KG1 (cell line): ENCODE measurements around the gene ZNF554.
A peak's percentile ranks its signal among the peaks of the same experiment; 100 is the strongest.

Experiments
- DNase-seq: peaks from one replicate; lab custom pipeline; 2025; lab: John Stamatoyannopoulos, UW

ZNF554 gene

DNA sequence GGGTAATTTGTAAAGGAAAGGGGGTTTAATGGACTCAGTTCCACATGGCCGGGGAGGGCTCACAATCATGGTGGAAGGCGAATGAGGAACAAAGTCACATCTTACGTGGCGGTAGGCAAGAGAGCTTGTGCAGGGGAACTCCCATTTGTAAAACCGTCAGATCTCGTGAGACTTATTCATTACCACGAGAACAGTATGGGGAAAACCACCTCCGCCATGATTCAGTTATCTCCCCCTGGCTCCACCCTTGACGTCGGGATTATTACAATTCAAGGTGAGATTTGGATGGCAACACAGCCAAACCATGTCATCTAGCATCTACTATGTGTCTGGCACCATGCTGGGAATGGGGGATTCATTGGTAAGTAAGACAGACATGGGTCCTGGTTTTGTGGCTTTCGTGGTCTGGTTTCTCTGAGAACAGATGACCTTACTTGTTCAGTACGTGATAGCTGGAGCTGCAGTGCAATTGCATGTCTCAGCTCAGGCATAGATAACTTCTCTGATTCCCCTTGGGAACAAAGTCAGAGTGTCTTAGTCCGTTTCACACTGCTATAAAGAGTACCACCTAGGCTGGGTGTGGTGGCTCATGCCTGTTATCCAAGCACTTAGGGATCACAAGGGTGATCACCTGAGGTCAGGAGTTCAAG, 8.3 kb downstream of the ZNF554 start:
- no peak for DNase-seq

DNA sequence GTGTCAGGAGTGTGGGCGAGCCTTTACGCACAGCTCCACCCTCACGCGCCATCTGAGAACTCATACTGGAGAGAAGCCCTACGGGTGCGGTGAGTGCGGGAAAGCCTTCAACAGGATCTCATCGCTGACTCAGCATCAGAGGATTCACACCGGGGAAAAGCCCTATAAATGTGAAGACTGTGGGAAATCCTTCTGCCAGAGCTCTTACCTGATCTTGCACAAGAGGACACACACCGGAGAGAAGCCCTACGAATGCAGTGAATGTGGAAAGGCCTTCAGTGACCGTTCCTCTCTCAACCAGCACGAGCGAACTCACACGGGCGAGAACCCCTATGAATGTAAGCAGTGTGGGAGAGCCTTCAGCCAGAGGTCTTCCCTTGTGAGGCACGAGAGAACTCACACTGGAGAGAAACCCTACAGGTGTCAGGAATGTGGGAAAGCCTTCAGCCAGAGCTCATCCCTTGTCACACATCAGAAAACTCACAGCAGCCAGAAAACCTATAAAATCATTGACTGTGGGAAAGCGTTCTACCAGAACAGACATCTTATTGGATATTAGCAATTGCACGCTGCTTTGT, 14.7 kb downstream of the ZNF554 start:
- DNase-seq = no peak

DNA sequence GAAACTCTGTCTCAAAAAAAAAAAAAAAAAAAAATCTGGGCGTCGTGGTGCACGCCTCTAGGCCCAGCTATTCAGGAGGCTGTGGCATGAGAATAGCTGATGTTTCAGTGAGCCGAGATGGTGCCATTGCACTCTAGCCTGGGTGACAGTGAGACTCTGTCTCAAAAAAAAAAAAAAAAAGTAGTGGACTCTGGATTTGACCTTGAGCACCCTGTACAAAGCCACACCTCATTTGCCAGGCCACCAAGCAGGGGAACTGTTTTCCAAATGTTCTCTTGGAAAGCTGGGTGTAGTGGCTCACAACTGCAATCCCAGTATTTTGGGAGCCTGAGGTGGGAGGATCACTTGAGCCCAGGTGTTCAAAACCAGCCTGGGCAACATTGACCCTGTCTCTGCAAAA, 17.8 kb downstream of the ZNF554 start:
- no peak for DNase-seq

DNA sequence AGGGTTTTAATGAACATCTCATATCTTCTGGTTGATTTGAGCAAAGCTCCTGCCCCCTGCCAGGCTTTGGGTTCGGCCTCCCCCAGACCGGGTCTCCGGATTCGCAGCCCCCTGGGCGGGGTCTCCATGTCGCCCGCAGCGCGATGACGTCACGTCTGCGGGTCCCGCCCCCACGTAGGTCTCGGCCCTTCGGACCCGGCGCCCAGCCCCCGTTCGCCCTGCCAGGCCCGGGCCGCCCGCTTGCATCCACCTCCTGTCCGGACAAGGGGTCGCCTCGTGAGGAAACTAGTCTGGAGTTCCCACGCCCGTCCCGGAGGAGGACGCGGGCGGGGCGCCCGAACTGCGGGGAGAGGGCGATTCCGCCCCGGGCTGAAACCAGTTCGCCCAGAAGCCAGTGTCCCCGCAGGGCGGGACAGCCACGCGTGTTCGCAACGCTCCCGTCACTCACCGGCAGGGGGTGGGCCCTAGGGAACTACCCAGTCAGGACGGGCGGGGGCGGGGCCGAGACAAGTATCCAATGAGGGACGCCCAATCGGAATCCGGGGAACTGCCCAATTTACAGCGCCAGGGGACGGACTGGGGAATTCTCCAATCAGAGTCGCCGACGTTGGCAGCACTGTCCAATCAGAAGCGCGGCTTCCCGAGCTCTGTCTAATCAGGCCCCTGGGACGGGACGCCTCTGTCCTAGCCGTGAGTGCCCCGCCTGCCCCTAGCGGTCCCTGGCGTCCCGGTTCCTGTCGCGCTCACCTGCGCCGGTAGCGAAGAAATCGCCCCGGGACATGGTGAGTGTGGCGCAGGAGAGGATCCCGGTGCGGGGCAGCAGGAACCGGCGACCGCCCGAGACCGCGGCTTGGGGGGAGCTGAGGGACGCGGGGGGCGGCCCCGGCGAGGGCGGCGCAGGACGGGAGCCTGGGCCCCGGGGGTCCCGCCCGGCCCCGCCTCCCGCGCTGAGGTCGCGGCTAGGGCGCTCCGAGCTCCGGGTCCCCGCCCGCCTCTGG, 21.4 kb downstream of the ZNF554 start, which contains the start of gene ZNF555:
Gene ZNF555 (plus strand): TSS at position 682 of the 998 bp plus-strand sequence. CDS start 98 bp downstream, at position 780.
- peak; percentile 92 for DNase-seq

DNA sequence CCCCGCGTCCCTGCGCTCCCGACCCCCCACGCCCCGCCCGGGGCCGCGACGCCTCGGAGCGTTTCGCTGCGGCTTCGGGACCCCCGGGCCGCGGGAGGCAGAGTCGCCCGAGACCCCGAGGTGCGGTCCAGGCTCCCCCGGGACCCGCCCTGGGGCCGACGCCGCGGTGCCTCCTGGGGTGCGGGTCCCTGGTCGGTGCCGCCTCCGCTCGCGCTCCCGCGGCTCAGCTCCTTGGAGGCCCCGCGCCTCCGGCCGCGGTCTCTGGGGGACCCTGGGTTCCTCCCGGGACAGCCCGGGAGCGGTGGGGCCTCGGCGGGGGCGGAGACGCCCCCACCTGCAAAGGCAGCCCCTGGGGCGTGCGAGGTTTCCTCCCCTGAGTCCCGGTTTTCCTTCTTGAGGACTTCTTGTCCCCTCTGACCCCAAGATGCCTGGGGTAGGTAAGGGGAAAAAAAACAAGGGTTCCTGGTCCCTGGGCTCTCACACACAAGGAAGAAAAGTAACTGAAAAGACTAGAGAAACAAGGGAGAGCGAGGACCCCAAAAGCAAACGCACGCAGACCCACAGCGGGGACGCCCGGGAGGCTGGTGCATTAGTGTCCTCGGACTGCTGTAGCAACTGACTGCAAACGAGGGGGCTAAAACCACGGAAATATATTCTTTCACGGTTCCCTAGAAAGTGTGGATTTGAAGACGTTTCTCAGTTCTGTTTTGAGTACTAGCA, 22.3 kb downstream of the ZNF554 start:
- DNase-seq = no peak

DNA sequence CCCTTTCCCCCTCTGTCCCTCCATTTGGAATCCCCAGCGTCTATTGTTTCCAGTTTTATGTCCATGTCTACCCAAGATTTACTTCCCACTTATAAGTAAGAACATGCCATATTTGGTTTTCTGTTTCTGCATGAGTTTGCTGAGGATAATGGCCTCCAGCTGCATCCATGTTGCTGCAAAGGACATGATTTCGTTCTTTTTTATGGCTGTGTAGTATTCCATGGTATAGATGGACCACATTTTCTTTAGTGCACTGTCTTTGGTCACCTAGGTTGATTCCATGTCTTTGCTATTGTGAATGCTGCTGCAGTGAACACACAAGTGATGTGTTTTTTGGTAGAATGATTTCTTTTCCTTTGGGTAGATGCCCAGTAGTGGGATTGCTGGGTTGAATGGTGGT, 25.4 kb downstream of the ZNF554 start:
- DNase-seq = no peak

DNA sequence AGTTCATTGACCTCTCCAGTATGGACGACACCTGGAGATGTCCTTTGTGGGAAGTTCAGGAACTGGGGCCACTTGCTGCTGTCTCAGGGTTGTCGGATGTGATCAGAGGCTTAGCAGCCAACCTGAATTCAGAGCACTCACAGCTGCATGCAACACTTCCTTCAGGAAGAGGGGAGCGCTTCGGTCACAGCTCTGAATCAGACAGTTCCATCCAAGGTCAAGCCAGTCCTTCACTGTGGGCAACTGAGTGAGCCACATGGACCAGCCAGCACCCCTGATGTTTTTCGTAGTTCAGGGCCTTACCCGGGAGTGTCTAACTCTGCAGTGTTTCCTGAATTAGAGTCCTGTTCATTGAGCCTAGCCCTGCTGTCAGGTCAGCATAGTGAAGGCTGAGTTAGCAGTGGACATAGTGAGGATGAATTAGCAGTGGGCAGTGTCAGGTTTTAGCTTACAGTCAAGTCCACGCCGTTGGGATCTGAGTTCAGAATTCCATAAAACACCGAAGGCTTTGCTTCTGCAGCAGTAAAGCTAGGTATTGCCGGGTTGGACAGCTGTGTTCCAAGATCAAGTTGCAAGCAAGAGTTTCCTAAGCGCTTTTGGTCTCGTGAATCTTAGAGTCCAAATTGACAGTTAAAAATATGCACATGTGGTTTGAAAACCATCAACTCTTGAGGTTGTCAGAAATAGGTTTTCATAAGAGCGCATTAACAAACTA, 26.7 kb downstream of the ZNF554 start:
- DNase-seq = no peak

DNA sequence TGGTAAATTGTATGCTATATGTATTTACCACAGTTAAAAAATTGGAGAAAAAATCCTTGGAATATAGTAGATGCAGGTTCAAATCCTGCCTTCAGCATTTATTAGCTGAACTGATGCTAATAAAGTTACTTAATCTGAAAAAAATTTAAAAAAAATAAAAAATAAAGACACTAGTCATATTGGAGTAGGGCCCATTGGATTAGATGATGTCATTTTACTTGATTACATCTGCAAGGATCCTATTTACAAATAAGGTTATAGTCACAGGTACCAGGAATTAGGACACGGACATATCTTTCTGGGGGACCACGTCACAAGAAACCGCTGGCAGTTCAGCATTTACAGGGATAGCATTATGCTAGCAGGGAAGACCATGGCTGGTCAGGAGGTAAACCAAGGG, 27.8 kb downstream of the ZNF554 start:
- DNase-seq = no peak

DNA sequence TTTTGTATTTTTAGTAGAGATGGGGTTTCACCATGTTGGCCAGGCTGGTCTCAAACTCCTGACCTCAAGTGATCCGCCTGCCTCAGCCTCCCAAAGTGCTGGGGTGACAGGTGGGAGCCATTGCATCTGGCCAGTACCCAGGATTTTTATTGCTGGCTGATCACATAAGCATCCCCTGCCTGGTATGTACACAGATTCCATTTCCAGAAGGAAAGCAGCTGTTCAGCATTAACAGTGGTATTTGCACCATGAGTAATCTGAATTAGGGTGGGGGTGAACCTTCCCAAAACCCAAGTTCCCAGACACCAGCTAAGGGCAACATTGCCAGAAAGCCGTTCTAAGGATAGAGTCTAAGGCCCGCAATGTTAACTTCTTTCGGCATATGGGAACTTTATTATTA, 28.9 kb downstream of the ZNF554 start:
- no peak for DNase-seq

DNA sequence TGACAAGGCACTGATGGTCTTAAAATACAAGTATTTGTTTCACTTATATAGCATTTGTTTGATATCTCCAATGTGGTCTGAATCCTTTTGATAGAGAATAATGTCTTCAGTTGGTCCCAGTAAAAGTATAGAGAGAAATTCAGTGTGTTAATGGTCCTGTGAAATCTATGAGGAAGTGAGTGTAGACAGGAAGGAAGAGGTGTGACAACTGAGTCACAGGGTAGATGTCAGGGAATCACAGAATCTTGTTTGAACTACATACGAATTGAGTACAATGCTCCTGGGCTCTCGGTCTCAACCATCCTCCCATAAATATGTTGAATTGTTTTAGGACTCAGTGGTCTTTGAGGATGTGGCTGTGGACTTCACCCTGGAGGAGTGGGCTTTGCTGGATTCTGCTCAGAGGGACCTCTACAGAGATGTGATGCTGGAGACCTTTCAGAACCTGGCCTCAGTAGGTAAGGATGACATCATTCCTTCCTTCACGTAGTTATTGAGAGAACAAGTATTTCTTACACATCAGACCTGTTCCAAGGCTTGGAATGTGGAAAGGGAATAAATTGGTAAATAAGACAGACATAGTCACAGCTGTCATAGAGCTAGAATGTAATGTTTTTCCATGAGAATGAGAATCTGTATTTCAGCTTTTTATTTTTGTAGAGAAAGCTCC, 30.7 kb downstream of the ZNF554 start:
- no peak for DNase-seq

DNA sequence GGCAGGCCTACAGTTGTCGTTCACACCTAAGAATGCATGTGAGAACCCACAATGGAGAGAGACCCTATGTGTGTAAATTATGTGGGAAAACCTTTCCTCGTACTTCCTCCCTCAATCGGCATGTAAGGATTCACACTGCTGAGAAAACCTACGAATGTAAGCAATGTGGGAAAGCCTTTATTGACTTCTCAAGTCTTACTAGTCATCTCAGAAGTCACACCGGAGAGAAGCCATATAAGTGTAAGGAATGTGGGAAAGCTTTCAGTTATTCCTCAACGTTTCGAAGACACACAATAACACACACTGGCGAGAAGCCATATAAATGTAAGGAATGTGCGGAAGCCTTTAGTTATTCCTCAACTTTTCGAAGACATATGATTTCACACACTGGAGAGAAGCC, 32.9 kb downstream of the ZNF554 start:
- no peak for DNase-seq

DNA sequence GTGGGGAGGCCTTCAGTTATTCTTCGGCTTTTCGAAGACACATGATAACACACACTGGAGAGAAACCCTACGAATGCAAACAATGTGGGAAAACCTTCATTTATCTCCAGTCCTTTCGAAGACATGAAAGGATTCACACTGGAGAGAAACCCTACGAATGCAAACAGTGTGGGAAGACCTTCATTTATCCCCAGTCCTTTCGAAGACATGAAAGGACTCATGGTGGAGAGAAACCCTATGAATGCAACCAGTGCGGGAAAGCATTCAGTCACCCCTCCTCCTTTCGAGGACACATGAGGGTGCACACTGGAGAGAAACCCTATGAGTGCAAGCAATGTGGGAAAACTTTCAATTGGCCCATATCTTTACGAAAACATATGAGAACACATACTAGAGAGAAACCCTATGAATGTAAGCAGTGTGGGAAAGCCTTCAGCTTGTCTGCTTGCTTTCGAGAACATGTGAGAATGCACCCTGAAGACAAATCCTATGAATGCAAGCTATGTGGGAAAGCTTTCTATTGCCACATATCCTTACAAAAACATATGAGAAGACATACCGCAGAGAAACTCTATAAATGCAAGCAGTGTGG, 33.4 kb downstream of the ZNF554 start:
- DNase-seq = no peak

DNA sequence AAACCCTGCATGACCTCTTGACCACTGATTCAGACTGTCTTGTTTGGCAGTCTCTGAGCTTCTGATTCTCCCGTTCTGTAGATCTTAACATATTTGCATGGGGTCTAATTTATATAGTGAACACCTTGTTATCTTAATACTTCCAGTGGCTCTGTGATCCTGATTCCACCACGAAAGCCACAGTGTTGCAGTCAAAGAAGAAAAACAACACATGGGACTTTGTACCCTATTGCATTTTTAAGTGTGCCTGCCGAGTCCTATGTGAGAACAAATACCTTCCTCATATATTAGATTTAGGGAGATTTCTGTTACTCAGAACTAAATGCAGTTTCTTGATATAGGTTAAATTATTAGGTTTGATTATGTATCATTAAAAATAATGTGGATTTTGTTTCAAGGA, 35.2 kb downstream of the ZNF554 start:
- no peak for DNase-seq

DNA sequence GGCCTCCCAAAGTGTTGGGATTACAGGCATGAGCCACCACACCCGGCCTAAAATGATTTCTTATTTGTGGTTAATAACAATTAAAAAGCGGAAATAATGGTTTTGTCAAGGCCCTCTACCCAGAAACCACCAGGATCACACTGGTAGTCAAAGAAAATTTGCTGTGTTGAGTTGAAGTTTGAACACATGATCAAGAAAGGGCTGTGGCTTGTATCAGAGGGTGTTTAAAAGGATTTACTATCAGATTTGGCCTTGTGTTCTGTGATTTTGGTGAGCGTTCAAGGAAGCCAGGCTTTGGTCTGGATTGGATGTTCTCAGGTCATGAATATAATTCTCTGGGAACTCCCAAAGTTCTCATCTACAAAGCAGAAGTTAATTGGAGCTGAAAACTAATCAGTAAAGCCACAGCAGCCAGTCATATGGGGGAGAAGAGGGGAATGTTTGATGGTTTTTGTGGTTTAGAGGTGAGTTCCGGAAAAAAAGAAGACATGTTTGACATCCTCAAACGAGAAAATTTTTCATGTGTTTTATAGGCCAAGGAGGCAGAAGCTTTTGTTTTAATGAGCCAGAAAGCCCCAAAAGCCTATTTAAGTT, 36.9 kb downstream of the ZNF554 start:
- no peak for DNase-seq

DNA sequence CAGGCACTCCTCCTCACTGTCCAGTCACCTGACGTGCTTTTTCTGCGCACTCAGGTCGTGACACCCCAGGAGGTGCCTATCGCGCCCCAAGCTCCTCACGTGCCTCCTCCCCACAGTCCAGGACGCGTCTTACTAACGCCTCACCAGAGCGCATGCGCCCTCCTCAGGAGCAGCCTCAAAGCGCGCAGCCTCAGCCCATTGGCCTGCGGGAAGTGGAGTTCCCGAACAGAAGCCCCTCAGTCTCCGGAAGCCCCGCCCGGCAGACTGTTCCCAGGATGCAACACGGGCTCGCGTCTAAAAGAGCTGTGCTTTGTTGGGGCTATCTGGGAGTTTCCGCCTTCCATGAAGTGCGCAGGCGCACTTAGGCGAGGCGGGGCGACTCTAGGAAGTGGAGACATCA, 39.2 kb downstream of the ZNF554 start:
- no peak for DNase-seq

DNA sequence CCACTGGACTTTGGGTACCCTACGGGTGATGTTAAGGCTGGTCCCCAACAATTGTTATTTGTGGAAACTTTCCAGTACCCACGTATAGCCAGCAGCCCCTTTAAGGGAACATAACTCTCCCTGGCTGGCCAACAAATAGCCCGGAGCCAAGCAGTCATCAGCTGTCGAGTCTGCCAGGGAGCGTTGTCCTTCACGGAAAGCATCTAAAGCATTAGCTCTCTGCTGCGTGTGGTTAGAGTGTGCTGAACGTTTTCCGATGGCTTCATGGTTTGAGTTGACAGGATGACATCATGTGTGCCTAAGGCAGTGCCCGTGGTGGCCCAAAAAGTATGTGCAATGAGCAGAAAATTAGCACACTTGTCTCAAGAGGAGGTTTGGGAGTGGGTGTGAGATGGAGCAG, 44.1 kb downstream of the ZNF554 start:
- DNase-seq = no peak

DNA sequence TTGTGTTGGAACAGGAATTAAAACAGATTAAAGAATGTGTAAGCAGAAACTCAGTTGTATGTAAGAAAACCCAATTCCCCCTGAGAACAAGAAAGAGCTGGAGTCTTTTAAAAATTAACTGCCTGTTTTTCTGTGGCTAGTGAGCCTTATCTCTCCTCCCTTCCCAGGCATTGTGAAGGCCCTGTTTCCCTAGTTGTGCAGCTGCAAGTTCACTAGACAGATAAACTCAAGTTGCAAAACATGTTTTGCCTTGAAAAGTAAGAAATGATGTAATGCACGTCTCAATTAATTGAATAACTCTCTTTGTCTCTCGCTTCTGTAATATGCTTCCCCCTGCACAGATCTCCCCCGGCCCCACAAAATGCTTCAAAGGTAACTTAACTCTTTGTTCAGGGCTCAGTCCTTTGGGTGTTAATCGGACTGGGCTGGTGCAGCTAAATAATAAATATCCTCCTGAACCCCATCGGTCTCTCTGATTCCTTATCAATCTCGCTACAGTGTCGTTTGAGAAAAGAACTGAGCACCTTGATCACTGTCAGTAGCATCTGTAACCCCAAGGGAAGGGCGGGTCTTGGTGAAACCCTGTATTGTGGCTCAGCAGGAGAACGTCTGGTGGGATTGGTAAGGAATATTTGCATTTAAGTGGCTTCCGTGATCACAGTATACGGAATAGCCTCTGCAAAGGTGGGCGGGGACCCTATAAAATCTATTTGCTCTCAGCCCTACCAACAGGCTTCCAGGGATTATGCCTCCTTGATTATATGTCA, 45.8 kb downstream of the ZNF554 start:
- no peak for DNase-seq

DNA sequence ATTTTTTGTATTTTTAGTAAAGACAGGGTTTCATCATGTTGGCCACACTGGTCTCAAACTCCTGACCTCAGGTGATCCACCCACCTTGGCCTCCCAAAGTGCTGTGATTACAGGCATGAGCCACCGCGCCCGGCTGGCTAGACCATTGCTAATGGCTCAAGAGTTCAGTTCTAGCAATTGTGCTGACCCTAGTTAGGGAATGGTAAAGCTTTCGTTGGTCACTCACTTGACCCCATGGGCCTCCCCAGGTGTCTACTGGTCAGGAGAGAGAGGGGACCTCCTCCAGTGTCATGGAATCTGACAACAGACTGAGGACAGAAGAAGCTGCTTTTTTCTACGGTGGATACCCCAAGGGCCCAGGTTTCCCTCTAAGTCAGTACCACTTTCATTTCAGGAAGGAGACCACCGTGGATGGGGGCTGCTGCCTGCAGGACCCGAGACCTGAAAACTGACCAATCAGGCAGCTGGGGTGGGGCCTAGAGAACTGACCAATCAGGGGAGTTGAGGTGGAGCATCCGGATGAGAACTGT, 46.9 kb downstream of the ZNF554 start:
- no peak for DNase-seq
